Measurements from ENCODE around the gene PTPRH. TPM values are rescaled to one million over a fixed set of nuclear protein-coding genes. Genes with fewer than 3 reads are reported as not detected.

PTPRH gene
- polyA plus RNA-seq, 1 donor (not counting 4 experiments of a cell fraction or from before 2014, with no cell fraction given): 0.17 TPM

- Histone ChIP-seq H3K4me3 (ENCODE audit: control insufficient read depth in 2 of 3, extremely low read depth in 1 of 3, insufficient read depth in 2 of 3, low read depth in 1 of 3, low read length in 3 of 3) (no peak overlapping the region), H3K27me3 (ENCODE audit: control insufficient read depth, extremely low read depth, insufficient read depth, low read length) (peaks cover under 1% of the 10 kb centered on the region), H3K9me1 (ENCODE audit: control insufficient read depth, extremely low read depth, insufficient read depth, low read length) (no peaks in the 10 kb centered on the region), H3K27ac (ENCODE audit: control insufficient read depth, insufficient read depth, low read length) (no peak overlapping the region), H4K20me1 (ENCODE audit: control insufficient read depth, extremely low read depth, insufficient read depth, low read length) (peaks cover 2% of the 10 kb centered on the region), H3K9ac (ENCODE audit: control insufficient read depth, extremely low read depth, insufficient read depth, low read length) (no peak overlapping the region), H2AFZ (ENCODE audit: control insufficient read depth, low read length) (no peak overlapping the region), H3K36me3 (ENCODE audit: control insufficient read depth in 2 of 2, extremely low read depth in 1 of 2, insufficient read depth in 2 of 2, low read length in 2 of 2) (peaks cover 0 to 4% of the 10 kb centered on the region in 2 experiments), H3K79me2 (ENCODE audit: control insufficient read depth, insufficient read depth, low read length) (no peaks in the 10 kb centered on the region), H3K4me2 (ENCODE audit: control insufficient read depth, extremely low read depth, insufficient read depth, low read depth, low read length) (no peak overlapping the region), H3K9me3 (ENCODE audit: control insufficient read depth, low read depth, low read length) (no peaks in the 10 kb centered on the region), H3K4me1 (ENCODE audit: control insufficient read depth, extremely low read depth, insufficient read depth, low read length) (peaks cover 7% of the 10 kb centered on the region)
- dilution Hi-C loops (cut with MboI; ENCODE audit: extremely low pct_ligation_motif_present, low sequenced_read_pairs): no loop called here
- DNase-seq (ENCODE audit: low read depth, low spot score) (no peak), FAIRE-seq (no peak)
- TF ChIP-seq CTCF (optimal IDR thresholded peaks at IDR 0.05 in 1 of 3, IDR thresholded peaks at IDR 0.05 in 1 of 3, conservative IDR thresholded peaks at IDR 0.05 in 1 of 3; ENCODE audit: extremely low read depth in 1 of 3, insufficient read depth in 2 of 3, low read length in 3 of 3) (no peak), EZH2 (IDR thresholded peaks at IDR 0.05; ENCODE audit: low read length) (no peak)
These were observed 34.0 kb downstream of the PTPRH start for GRCh38 chr19:55175117-55175867.

- no peaks in the 10 kb centered on the region for H3K79me2 ChIP-seq (ENCODE audit: control insufficient read depth, insufficient read depth, low read length)
- H3K36me3 ChIP-seq (ENCODE audit: control insufficient read depth in 2 of 2, extremely low read depth in 1 of 2, insufficient read depth in 2 of 2, low read length in 2 of 2): peaks cover 0 to 4% of the 10 kb centered on the region in 2 experiments
- H3K27me3 ChIP-seq (ENCODE audit: control insufficient read depth, extremely low read depth, insufficient read depth, low read length): no peaks in the 10 kb centered on the region
- TF ChIP-seq EZH2 (IDR thresholded peaks at IDR 0.05; ENCODE audit: low read length): no peak
- TF ChIP-seq CTCF (optimal IDR thresholded peaks at IDR 0.05 in 1 of 3, IDR thresholded peaks at IDR 0.05 in 1 of 3, conservative IDR thresholded peaks at IDR 0.05 in 1 of 3; ENCODE audit: extremely low read depth in 1 of 3, insufficient read depth in 2 of 3, low read length in 3 of 3): no peak
- peak overlapping the region in 1 of 3 experiments; percentile 52 for H3K4me3 ChIP-seq (ENCODE audit: control insufficient read depth in 2 of 3, extremely low read depth in 1 of 3, insufficient read depth in 2 of 3, low read depth in 1 of 3, low read length in 3 of 3)
- DNase-seq (ENCODE audit: low read depth, low spot score) (no peak), FAIRE-seq (no peak)
- dilution Hi-C loops (cut with MboI; ENCODE audit: extremely low pct_ligation_motif_present, low sequenced_read_pairs): no loop called here
- peaks cover 4% of the 10 kb centered on the region for H3K4me1 ChIP-seq (ENCODE audit: control insufficient read depth, extremely low read depth, insufficient read depth, low read length)
- H2AFZ ChIP-seq (ENCODE audit: control insufficient read depth, low read length): no peak overlapping the region
- H4K20me1 ChIP-seq (ENCODE audit: control insufficient read depth, extremely low read depth, insufficient read depth, low read length): peaks cover under 1% of the 10 kb centered on the region
- H3K9me3 ChIP-seq (ENCODE audit: control insufficient read depth, low read depth, low read length): no peaks in the 10 kb centered on the region
- H3K4me2 ChIP-seq (ENCODE audit: control insufficient read depth, extremely low read depth, insufficient read depth, low read depth, low read length): peak overlapping the region; percentile 42
- H3K9me1 ChIP-seq (ENCODE audit: control insufficient read depth, extremely low read depth, insufficient read depth, low read length): no peaks in the 10 kb centered on the region
- no peak overlapping the region for H3K9ac ChIP-seq (ENCODE audit: control insufficient read depth, extremely low read depth, insufficient read depth, low read length)
- H3K27ac ChIP-seq (ENCODE audit: control insufficient read depth, insufficient read depth, low read length): no peak overlapping the region
These were observed 34.7 kb downstream of the PTPRH start for GRCh38 chr19:55174425-55175116.
